H9 (cell line): Measurements from ENCODE around the gene KCNMA1. TPM values are rescaled to one million over a fixed set of nuclear protein-coding genes. Genes with fewer than 3 reads are reported as not detected.

ENCODE experiments used
- DNase-seq: peaks from one replicate; pipeline ENCODE4 v3.0.0-alpha.2; 2017
- H2AFZ ChIP-seq: one replicate; pipeline ENCODE4 v1.6.1; 2013; ENCODE audit warnings: mild to moderate bottlenecking, low read length, control low read depth, moderate library complexity
- H2AK5ac ChIP-seq: 2 replicates; pipeline ENCODE4 v1.6.1; 2013; ENCODE audit warnings: low read length, control low read depth, mixed read lengths; ENCODE audit not compliant: insufficient read length
- H2BK120ac ChIP-seq: one replicate; pipeline ENCODE4 v1.6.1; 2013; ENCODE audit warnings: low read depth, mild to moderate bottlenecking, low read length, control low read depth, inconsistent platforms; ENCODE audit not compliant: poor library complexity, severe bottlenecking
- H2BK12ac ChIP-seq: 2 replicates; pipeline ENCODE4 v1.6.1; 2013; ENCODE audit warnings: low read length, control low read depth, mixed read lengths, low read depth; ENCODE audit not compliant: insufficient read length
- H2BK15ac ChIP-seq: 2 replicates; pipeline ENCODE4 v1.6.1; 2013; ENCODE audit warnings: low read depth, low read length, control low read depth
- H2BK20ac ChIP-seq: one replicate; pipeline ENCODE4 v1.6.1; 2013; ENCODE audit warnings: low read depth, mild to moderate bottlenecking, low read length, control low read depth, inconsistent platforms; ENCODE audit not compliant: poor library complexity, severe bottlenecking
- H2BK5ac ChIP-seq: 2 replicates; pipeline ENCODE4 v1.6.1; 2013; ENCODE audit warnings: low read length, control low read depth, mixed read lengths; ENCODE audit not compliant: insufficient read length
- H3K14ac ChIP-seq: 2 replicates; pipeline ENCODE4 v1.6.1; 2013; ENCODE audit warnings: low read length, control low read depth; ENCODE audit not compliant: insufficient read depth
- H3K18ac ChIP-seq: 2 replicates; pipeline ENCODE4 v1.6.1; 2013; ENCODE audit warnings: low read depth, mild to moderate bottlenecking, mixed read lengths, low read length, control low read depth; ENCODE audit not compliant: insufficient read length
- H3K23ac ChIP-seq: 2 replicates; pipeline ENCODE4 v1.6.1; 2013; ENCODE audit warnings: low read length, control low read depth, mixed read lengths, low read depth; ENCODE audit not compliant: insufficient read length
- H3K23me2 ChIP-seq: 2 replicates; pipeline ENCODE4 v1.6.1; 2013; ENCODE audit warnings: low read depth, mild to moderate bottlenecking, mixed read lengths, low read length, control low read depth; ENCODE audit not compliant: insufficient read length, poor library complexity, severe bottlenecking
- H3K27ac ChIP-seq: 2 replicates; pipeline ENCODE4 v1.5.1; 2013; ENCODE audit warnings: low read length, control low read depth, mixed read lengths, low read depth; ENCODE audit not compliant: insufficient read length
- H3K27me3 ChIP-seq: 2 replicates; pipeline ENCODE4 v1.6.1; 2013; ENCODE audit warnings: low read length, control low read depth, inconsistent platforms; ENCODE audit not compliant: insufficient read depth
- H3K4ac ChIP-seq: 2 replicates; pipeline ENCODE4 v1.6.1; 2013; ENCODE audit warnings: low read depth, mild to moderate bottlenecking, control low read depth, inconsistent platforms, low read length, moderate library complexity
- H3K4me1 ChIP-seq: 2 replicates; pipeline ENCODE4 v1.6.1; 2013; ENCODE audit warnings: low read length, control low read depth, inconsistent platforms; ENCODE audit not compliant: insufficient read depth
- H3K4me2 ChIP-seq: 2 replicates; pipeline ENCODE4 v1.6.1; 2013; ENCODE audit warnings: low read length, control low read depth, mixed read lengths; ENCODE audit not compliant: insufficient read length, insufficient read depth
- H3K56ac ChIP-seq: 2 replicates; pipeline ENCODE4 v1.6.1; 2013; ENCODE audit warnings: low read depth, mild to moderate bottlenecking, mixed read lengths, low read length, control low read depth; ENCODE audit not compliant: insufficient read length
- H3K79me1 ChIP-seq: 2 replicates; pipeline ENCODE4 v1.6.1; 2013; ENCODE audit warnings: low read depth, mild to moderate bottlenecking, moderate library complexity, low read length, control low read depth, inconsistent platforms; ENCODE audit not compliant: insufficient read depth, poor library complexity, severe bottlenecking
- H3K79me2 ChIP-seq: 2 replicates; pipeline ENCODE4 v1.6.1; 2013; ENCODE audit warnings: low read length, control low read depth, inconsistent platforms; ENCODE audit not compliant: insufficient read depth
- H3K9ac ChIP-seq: 2 replicates; pipeline ENCODE4 v1.6.1; 2013; ENCODE audit warnings: low read length, control low read depth, mixed read lengths; ENCODE audit not compliant: insufficient read length; ENCODE audit errors: extremely low read depth
- H3K9me3 ChIP-seq: one replicate; pipeline ENCODE4 v1.6.1; 2013; ENCODE audit warnings: low read depth, low read length, inconsistent platforms; ENCODE audit not compliant: control insufficient read depth
- H3T11ph ChIP-seq: one replicate; pipeline ENCODE4 v1.6.1; 2013; ENCODE audit warnings: mild to moderate bottlenecking, low read length, control low read depth, inconsistent platforms
- H4K20me1 ChIP-seq: one replicate; pipeline ENCODE4 v1.6.1; 2013; ENCODE audit not compliant: control insufficient read depth, insufficient read length, insufficient read depth
- H4K5ac ChIP-seq: 2 replicates; pipeline ENCODE4 v1.6.1; 2013; ENCODE audit warnings: low read depth, mild to moderate bottlenecking, mixed read lengths, low read length, control low read depth; ENCODE audit not compliant: insufficient read length
- H4K8ac ChIP-seq: replicated peaks from 2 replicates; pipeline ENCODE4 v1.6.1; 2013; ENCODE audit warnings: low read length, control low read depth, mixed read lengths, low read depth; ENCODE audit not compliant: insufficient read length
- H4K91ac ChIP-seq: 2 replicates; pipeline ENCODE4 v1.6.1; 2013; ENCODE audit warnings: low read depth, mild to moderate bottlenecking, moderate library complexity, mixed read lengths, low read length, control low read depth; ENCODE audit not compliant: insufficient read length
- H3K27ac Mint-ChIP-seq, 3 experiments: 2 replicates in 2 of 3; 3 replicates in 1 of 3; pipeline ENCODE4 v1.8.0; 2020 to 2021; ENCODE audit warnings: mixed read lengths in 3 of 3, mild to moderate bottlenecking in 1 of 3, moderate library complexity in 1 of 3
- H3K27me3 Mint-ChIP-seq: 2 replicates; pipeline ENCODE4 v1.8.0; 2021; ENCODE audit warnings: low read depth, mild to moderate bottlenecking, moderate library complexity, mixed read lengths
- H3K36me3 Mint-ChIP-seq, 3 experiments: 2 replicates in 2 of 3; 3 replicates in 1 of 3; pipeline ENCODE4 v1.8.0; 2020 to 2021; ENCODE audit warnings: low read depth in 3 of 3, mixed read lengths in 3 of 3; ENCODE audit not compliant: insufficient read depth in 1 of 3
- H3K4me1 Mint-ChIP-seq, 2 experiments: 2 replicates each; pipeline ENCODE4 v1.8.0; 2020; ENCODE audit warnings: mixed read lengths in 2 of 2
- H3K4me3 Mint-ChIP-seq, 2 experiments: 2 replicates in 1 of 2; 3 replicates in 1 of 2; pipeline ENCODE4 v1.8.0; 2020 to 2021; ENCODE audit warnings: mild to moderate bottlenecking in 2 of 2, mixed read lengths in 2 of 2, moderate library complexity in 1 of 2
- H3K9me3 Mint-ChIP-seq, 2 experiments: 2 replicates in 1 of 2; 3 replicates in 1 of 2; pipeline ENCODE4 v1.8.0; 2020; ENCODE audit warnings: mild to moderate bottlenecking in 2 of 2, mixed read lengths in 2 of 2, moderate library complexity in 1 of 2
- CTCF ChIP-seq: fragments of 200-600 bp; sonication (generic); conservative IDR thresholded peaks from 3 replicates; pipeline ENCODE4 v1.8.0; 2021; ENCODE audit warnings: antibody characterized with exemption, mild to moderate bottlenecking
- WGBS: extraction: QIAGEN DNeasy Blood & Tissue Kit; methylation state at CpG from one replicate; pipeline ENCODE4 v1.1.7; 2013; ENCODE audit warnings: missing lambda C conversion rate, low lambda C conversion rate, mixed read lengths; ENCODE audit not compliant: insufficient read length; ENCODE audit errors: extremely low coverage; 5-methylcytosine and 5-hydroxymethylcytosine counted together
- total RNA-seq: library from RNA; stranded (reverse); gene quantifications from 2 replicates; pipeline ENCODE4 v1.2.1, GENCODE V29; 2021

The KCNMA1 gene
- total RNA-seq, 1 experiment from 2014 or later: 2.0 TPM

DNA sequence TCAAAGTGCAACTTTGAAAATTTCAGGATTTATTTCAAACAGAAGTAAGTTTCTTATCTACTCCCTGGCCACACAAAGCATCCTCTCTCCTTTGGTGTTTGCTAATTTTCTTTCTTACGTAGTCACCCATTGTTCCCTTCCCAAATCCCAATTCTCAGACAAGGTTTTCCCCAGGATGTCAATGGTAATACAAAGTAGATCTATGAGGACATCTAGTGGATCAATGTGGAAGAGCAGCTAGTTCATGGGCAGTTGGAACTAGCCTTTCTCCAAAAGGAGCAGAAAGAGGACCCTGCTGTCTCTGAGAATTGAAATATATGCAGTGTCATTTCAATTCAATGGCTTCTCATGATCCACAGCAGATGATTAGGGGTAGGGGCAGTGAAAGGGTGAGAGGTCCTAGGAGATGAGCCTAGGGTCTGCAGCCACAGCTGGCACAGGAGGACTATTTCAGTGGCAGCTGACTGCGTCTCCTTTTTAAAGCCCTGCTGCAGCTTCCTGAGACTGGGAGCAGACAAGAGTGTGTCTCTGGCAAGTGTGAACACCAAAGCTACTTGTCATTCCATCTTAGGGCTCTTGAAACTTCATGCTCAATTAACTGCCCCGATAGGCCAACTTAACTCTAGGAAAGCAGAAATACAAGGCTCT lies 632.6 kb downstream of the KCNMA1 start:
- Histone ChIP-seq H3K27ac (no peak overlapping the region), H2AK5ac (no peak overlapping the region), H2BK15ac (no peak overlapping the region), H3K9me3 (no peaks in the 10 kb centered on the region), H2BK120ac (no peak overlapping the region), H3K4me2 (no peak overlapping the region), H2BK5ac (no peak overlapping the region), H3K23me2 (no peaks in the 10 kb centered on the region), H3K18ac (no peak overlapping the region), H4K5ac (no peak overlapping the region), H2BK20ac (no peak overlapping the region), H3K79me1 (no peaks in the 10 kb centered on the region), H2BK12ac (no peak overlapping the region), H4K20me1 (no peaks in the 10 kb centered on the region), H3K56ac (no peak overlapping the region), H2AFZ (no peak overlapping the region), H3K79me2 (peaks cover 2% of the 10 kb centered on the region; the same call in 1 of the 2 replicates), H3K4ac (no peak overlapping the region), H3K14ac (no peak overlapping the region), H4K8ac (no peak overlapping the region), H4K91ac (no peak overlapping the region), H3K9ac (no peak overlapping the region), H3K4me1 (no peaks in the 10 kb centered on the region), H3T11ph (no peak overlapping the region), H3K27me3 (no peaks in the 10 kb centered on the region), H3K23ac (no peak overlapping the region)
- H3K27ac Mint-ChIP-seq: 0 out of 7 replicates have a peak overlapping the region, but pooled peaks of 1 of the 3 experiments have one; percentile 7
- H3K9me3 Mint-ChIP-seq: no peaks in the 10 kb centered on the region
- WGBS: no CpG with 5 or more reads among the region's 3 CpGs
- H3K4me1 Mint-ChIP-seq: peaks cover 11 to 12% of the 10 kb centered on the region in 2 experiments
- H3K27me3 Mint-ChIP-seq: peaks cover 1% of the 10 kb centered on the region; the same call in 1 of the 2 replicates
- peak; percentile 37 for DNase-seq
- H3K4me3 Mint-ChIP-seq: no peak overlapping the region
- TF ChIP-seq CTCF: peak; percentile 87
- H3K36me3 Mint-ChIP-seq: no peaks in the 10 kb centered on the region
